ENCODE data around the gene SLC26A1.

The SLC26A1 gene

GRCh38 chr4:1028574-1029220 lies 35.5 kb upstream of the SLC26A1 start:
- no peak for DNase-seq

- no peak for DNase-seq
Measured at GRCh38 chr4:1027915-1028238, 34.7 kb upstream of the SLC26A1 start.

- DNase-seq = no peak
Measured at GRCh38 chr4:1027219-1027914, 34.2 kb upstream of the SLC26A1 start.

GRCh38 chr4:1026115-1026514 lies 32.9 kb upstream of the SLC26A1 start:
- DNase-seq = no peak

GRCh38 chr4:1024882-1025545 lies 31.8 kb upstream of the SLC26A1 start:
- DNase-seq = no peak

- no peak for DNase-seq
Measured at GRCh38 chr4:1023895-1024740, 30.9 kb upstream of the SLC26A1 start.

- DNase-seq = no peak
Measured at GRCh38 chr4:1023075-1023640, 30.0 kb upstream of the SLC26A1 start.

- no peak for DNase-seq
Measured at GRCh38 chr4:1022739-1023066, 29.5 kb upstream of the SLC26A1 start.

GRCh38 chr4:1022051-1022738 lies 29.0 kb upstream of the SLC26A1 start:
- DNase-seq = no peak

GRCh38 chr4:1021386-1022050 lies 28.3 kb upstream of the SLC26A1 start:
- no peak for DNase-seq

GRCh38 chr4:1019729-1020470 lies 26.7 kb upstream of the SLC26A1 start:
- no peak for DNase-seq

GRCh38 chr4:1019320-1019719 lies 26.1 kb upstream of the SLC26A1 start:
- DNase-seq = no peak

- DNase-seq = no peak
Measured at GRCh38 chr4:1018147-1019020, 25.2 kb upstream of the SLC26A1 start.

- no peak for DNase-seq
Measured at GRCh38 chr4:1017706-1018105, 24.5 kb upstream of the SLC26A1 start.

- DNase-seq = no peak
Measured at GRCh38 chr4:1017211-1017610, 24.0 kb upstream of the SLC26A1 start.

- DNase-seq = no peak
Measured at GRCh38 chr4:1015746-1016145, 22.5 kb upstream of the SLC26A1 start.

- no peak for DNase-seq
Measured at GRCh38 chr4:1015179-1015578, 22.0 kb upstream of the SLC26A1 start.

- no peak for DNase-seq
Measured at GRCh38 chr4:1014291-1015167, 21.3 kb upstream of the SLC26A1 start.

Measured in activated gamma-delta T cell (primary cell).